Left kidney (tissue), 8 donors: ENCODE measurements around the gene ZNF865. TPM values are rescaled to one million over a fixed set of nuclear protein-coding genes. Genes with fewer than 3 reads are reported as not detected.
"Not testable (repeated sequence)": the region's sequence is repeated elsewhere in the genome, so short reads cannot be mapped to it uniquely, and the experiment has no call there.

Source experiments
- DNase-seq: peaks from one replicate; pipeline ENCODE4 v3.0.0-alpha.2; 2013
- long read RNA-seq, 8 donors: transcript quantifications; one replicate each; lab custom pipeline, GENCODE V29; 2026
- polyA plus RNA-seq: library from polyadenylated mRNA; unstranded; fragments of 120-200 nt; gene quantifications from one replicate; pipeline ENCODE4 v1.2.1, GENCODE V29; 2013; ENCODE audit not compliant: insufficient read length

Gene ZNF865
- polyA plus RNA-seq, result 6.3 TPM
- long read RNA-seq, donor 1, full-length matches to known transcripts, result 11 of 11 reads
- long read RNA-seq, donor 1, partial matches to known transcripts, result 0 of 11 reads
- long read RNA-seq, donor 1, other reads (novel, unspliced or antisense), result 0 of 11 reads
- long read RNA-seq, donor 2, full-length matches to known transcripts, result 4 of 4 reads
- long read RNA-seq, donor 2, partial matches to known transcripts, result 0 of 4 reads
- long read RNA-seq, donor 2, other reads (novel, unspliced or antisense), result 0 of 4 reads
- long read RNA-seq, donor 3, full-length matches to known transcripts, result 9 of 9 reads
- long read RNA-seq, donor 3, partial matches to known transcripts, result 0 of 9 reads
- long read RNA-seq, donor 3, other reads (novel, unspliced or antisense), result 0 of 9 reads
- long read RNA-seq, donor 4, full-length matches to known transcripts, result 1 of 1 reads
- long read RNA-seq, donor 4, partial matches to known transcripts, result 0 of 1 reads
- long read RNA-seq, donor 4, other reads (novel, unspliced or antisense), result 0 of 1 reads
- long read RNA-seq, donor 5, full-length matches to known transcripts, result 5 of 5 reads
- long read RNA-seq, donor 5, partial matches to known transcripts, result 0 of 5 reads
- long read RNA-seq, donor 5, other reads (novel, unspliced or antisense), result 0 of 5 reads
- long read RNA-seq, donor 6, full-length matches to known transcripts, result 12 of 12 reads
- long read RNA-seq, donor 6, partial matches to known transcripts, result 0 of 12 reads
- long read RNA-seq, donor 6, other reads (novel, unspliced or antisense), result 0 of 12 reads
- long read RNA-seq, donor 7, full-length matches to known transcripts, result 11 of 11 reads
- long read RNA-seq, donor 7, partial matches to known transcripts, result 0 of 11 reads
- long read RNA-seq, donor 7, other reads (novel, unspliced or antisense), result 0 of 11 reads
- long read RNA-seq, donor 8, full-length matches to known transcripts, result 1 of 1 reads
- long read RNA-seq, donor 8, partial matches to known transcripts, result 0 of 1 reads
- long read RNA-seq, donor 8, other reads (novel, unspliced or antisense), result 0 of 1 reads

GRCh38 chr19:55605637-55606470 is at the start of gene ZNF865:
ZNF865 (plus strand) TSS chr19:55605647; CDS start chr19:55613619, 7,972 bp downstream.
- DNase-seq, result peak; percentile 86

GRCh38 chr19:55559684-55560083 is 45.8 kb upstream of the ZNF865 start:
- DNase-seq, result no peak

- DNase-seq, result no peak
Observed at GRCh38 chr19:55563261-55563690, 42.2 kb upstream of the ZNF865 start.

- no peak for DNase-seq
Observed at GRCh38 chr19:55566823-55567222, 38.6 kb upstream of the ZNF865 start.

- no peak for DNase-seq
Observed at GRCh38 chr19:55567708-55568328, 37.6 kb upstream of the ZNF865 start.

- not testable (repeated sequence) for DNase-seq
Observed at GRCh38 chr19:55569477-55569876, 36.0 kb upstream of the ZNF865 start.

GRCh38 chr19:55573929-55574328 is 31.5 kb upstream of the ZNF865 start:
- not testable (repeated sequence) for DNase-seq

GRCh38 chr19:55576746-55577145 is 28.7 kb upstream of the ZNF865 start:
- no peak for DNase-seq

- no peak for DNase-seq
Observed at GRCh38 chr19:55578031-55578760, 27.3 kb upstream of the ZNF865 start.

GRCh38 chr19:55578761-55579747 is 26.4 kb upstream of the ZNF865 start:
- no peak for DNase-seq

- no peak for DNase-seq
Observed at GRCh38 chr19:55579766-55580621, 25.5 kb upstream of the ZNF865 start.

GRCh38 chr19:55580628-55581144 is 24.8 kb upstream of the ZNF865 start, which contains the start of gene ZNF579:
ZNF579 (minus strand) TSS chr19:55580848; CDS start chr19:55579639, 1,209 bp downstream.
- peak; percentile 89 for DNase-seq

GRCh38 chr19:55581145-55581822 is 24.2 kb upstream of the ZNF865 start:
- DNase-seq, result no peak

GRCh38 chr19:55581823-55582223 is 23.6 kb upstream of the ZNF865 start:
- DNase-seq, result no peak

- DNase-seq, result not testable (repeated sequence)
Observed at GRCh38 chr19:55582284-55582683, 23.2 kb upstream of the ZNF865 start.

- not testable (repeated sequence) for DNase-seq
Observed at GRCh38 chr19:55583897-55584296, 21.6 kb upstream of the ZNF865 start.

- no peak for DNase-seq
Observed at GRCh38 chr19:55584871-55585270, 20.6 kb upstream of the ZNF865 start.
